PC-3 (cell line): ENCODE results near the gene CHRNB2.

Source experiments
- CTCF ChIP-seq: fragments of 300-600 bp; sonication (generic); conservative IDR thresholded peaks from 2 replicates; pipeline ENCODE4 v1.5.1; 2017; ENCODE audit warnings: antibody characterized with exemption, low read depth, mild to moderate bottlenecking, low read length
- EZH2 ChIP-seq: fragments of 300-600 bp; sonication (generic); IDR thresholded peaks from one replicate; pipeline ENCODE4 v1.6.1; 2017; ENCODE audit warnings: antibody characterized with exemption, mild to moderate bottlenecking, low read length; ENCODE audit not compliant: unreplicated experiment

- TF ChIP-seq CTCF = no peak
- TF ChIP-seq EZH2 = no peak
Measured at GRCh38 chr1:154536570-154536969, 31.0 kb upstream of the CHRNB2 start.
